Right renal pelvis (tissue), 4 donors: ENCODE results near the gene THRA. TPM values are rescaled to one million over a fixed set of nuclear protein-coding genes. Genes with fewer than 3 reads are reported as not detected.

Source experiments
- DNase-seq, 4 donors: peaks; one replicate each; pipeline ENCODE4 v3.0.0-alpha.2; 2013; ENCODE audit warnings: low read depth in 4 of 4, low spot score in 3 of 4, missing footprints in 1 of 4
- polyA plus RNA-seq, 4 donors: library from polyadenylated mRNA; unstranded; fragments of 120-200 nt; gene quantifications; one replicate each; pipeline ENCODE4 v1.2.1, GENCODE V29; 2013; ENCODE audit not compliant: insufficient read length in 4 of 4

THRA gene
- polyA plus RNA-seq, 4 donors, result 51.1 to 56.7 (median 55.3) TPM

DNA sequence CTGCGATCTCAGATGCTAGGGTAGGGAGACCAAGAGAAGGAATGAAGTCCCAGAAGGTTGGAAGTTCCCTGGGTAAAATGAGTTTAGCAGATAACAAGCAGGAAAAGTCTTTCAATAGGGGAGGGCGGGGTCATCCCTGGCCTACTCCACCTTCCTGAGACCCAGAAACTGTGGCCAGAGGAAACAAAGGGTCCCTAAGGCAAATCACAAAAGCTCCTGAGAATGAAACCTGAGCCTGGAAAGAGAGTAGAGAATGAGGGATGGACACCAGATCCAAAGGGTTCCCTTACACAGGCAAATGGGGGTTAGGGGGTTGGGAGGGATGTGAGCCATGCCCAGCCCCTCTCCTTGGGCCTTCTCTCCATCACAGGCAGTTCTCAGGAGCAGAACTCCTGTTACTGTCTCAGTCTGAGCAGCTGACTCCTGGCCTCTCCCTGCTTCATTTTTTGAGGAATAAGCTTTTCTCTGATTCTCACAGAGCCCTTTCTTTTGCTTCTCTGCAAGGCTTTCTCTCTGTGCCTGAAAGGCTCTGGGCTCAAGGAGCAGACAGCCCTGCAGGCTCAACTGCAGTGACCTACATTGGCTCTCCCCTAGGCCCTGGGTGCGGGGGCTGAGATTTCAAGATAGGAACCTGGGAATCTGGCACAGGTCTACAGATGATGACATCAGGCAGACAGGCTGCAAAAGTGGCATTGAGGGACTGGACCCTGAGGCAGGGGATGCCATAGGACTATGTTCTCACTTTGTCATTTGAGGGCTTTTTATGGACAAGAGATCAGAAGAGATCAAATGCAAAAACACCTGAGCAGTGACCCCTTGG lies 47.5 kb downstream of the THRA start:
- no peak for DNase-seq

DNA sequence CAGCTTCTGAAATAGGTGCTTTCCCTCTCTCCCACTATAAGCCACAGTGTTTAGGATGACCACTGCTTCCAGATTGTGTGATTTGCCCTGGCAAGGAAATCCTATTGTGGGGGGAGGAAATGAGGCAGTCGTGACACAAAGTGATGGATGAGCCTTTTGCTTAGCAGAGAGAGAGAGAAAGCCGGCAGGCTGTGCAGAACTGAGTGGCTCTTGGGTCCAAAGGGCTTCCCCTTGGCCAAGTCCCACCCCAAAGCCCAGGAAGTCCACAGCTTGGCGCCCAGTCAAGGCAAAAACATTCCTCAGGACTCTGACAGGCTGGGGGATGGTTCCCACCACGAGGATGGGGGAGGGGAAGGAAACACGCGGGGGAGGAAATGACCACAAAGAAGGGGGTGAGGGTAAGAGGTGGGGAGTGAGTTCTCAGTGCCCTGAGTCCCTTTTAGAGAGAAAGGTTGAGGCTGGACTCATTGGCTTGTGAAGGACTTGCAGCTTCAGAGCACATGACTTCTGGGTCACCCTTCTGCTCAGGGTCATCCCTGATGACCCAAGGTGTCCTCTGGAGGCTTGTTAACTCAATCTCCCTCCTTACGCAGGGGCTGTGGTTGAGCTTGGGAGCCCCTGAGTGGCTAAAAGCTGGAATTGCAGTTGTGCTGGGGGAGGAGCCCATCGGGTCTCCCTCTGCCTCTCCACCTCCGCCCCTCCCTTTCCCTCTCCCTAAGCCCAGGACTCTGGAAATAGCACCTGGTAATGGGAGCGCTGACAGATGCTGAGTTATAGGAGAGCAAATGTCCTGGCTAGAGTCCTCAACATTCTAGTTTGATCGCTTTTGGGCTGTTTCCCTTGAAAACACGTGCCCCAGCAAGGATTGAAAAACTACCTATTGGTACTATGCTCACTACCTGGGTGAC lies 48.7 kb downstream of the THRA start:
- DNase-seq, result peak; percentile 85 to 92 (median 89)

DNA sequence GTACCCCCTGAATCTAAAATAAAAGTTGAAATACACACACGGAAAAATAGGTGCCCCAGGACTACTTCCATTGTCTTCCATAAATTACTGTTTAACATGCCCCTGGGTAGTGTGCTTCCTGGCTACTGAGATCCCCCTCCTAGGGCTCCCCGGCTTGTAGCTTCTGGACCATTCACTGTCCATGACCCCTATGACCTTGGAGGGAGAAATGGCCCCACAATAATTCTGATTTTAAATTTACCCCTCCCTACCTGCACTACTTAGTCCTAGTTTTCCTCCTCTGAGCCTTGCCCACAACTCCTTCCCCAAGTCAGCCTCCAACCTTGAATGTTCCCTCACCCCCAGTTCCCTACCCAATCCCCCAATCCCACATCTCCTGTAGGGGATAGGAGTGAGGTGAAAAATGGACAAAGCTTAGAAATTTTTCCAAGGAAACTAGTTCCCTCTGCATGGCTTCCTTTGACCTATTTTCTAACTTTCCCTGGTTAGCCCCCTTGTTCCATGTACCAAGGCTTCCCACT lies 49.5 kb downstream of the THRA start:
- no peak for DNase-seq

DNA sequence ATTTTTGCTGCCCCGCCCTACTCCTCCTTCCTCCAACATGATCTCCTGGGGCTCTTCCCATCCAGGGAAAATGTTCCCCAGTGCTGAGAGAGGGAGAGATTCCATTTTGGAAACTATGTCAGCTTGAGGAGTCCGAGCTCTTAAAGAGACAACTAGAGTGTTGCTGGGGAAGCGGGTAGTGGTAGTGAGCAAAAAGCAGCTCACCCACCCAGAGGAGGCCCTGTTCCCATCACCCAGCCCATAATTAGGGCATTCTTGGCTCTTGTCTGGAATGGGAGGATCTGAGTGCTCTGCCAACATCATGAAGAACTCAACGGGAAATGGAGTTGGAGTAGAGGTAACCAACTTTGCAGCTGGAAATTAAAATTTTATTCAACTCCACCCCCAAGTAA lies 49.9 kb downstream of the THRA start:
- DNase-seq, result no peak

DNA sequence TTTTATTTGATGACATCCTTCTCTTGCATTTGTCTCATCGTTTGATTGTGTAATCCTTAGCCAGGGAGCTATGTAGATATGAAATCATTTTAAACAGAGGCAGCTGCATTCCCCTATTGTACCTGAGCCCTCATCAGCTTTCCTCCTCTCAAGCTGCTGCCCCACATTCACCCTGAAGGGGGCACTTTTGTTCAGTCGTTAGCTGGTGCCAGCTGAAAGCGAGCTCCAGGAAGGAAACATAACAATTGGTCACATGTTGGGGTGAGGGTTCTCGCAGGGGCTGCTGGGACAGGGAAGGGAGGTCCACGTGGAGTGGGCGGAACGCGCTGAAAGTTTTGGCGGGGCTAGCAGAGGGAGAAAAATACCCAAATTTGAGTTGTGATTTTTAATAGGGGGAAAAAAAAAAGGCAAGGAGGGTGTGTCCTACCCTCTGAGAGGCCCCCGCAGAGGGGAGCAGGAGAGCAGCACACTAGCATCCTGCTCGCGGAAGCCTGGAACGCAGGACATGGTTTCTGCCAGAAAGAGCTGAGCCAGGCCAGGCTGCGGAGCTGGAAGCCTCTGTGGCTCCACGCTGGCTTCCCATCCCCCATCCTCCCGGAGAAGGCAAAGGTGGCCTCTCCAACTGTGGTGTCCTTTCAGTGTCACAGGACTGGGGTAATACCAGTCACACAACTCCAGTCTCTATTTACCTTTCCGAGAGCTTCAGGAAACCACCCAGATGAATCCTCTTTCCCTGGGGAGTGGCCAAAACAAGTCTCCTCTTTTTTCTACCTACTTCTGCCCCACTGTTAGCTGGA lies 50.5 kb downstream of the THRA start:
- DNase-seq, result peak; percentile 84 to 92 (median 92)

DNA sequence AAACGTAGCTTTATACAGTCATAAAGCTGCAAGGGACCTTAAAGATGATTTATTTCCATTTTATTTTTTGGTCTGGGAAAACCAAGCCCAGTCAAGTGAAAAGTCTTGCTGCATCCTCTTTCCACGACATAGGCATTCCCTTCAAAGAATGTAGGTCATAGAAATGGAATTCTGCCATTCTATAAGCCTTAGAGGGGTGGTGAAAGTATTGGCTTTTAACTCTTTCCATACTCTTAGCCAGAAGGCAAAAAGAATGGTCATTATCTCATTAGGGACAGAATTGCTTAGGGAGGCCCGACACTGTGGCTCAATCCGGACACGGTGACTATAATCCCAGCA lies 51.1 kb downstream of the THRA start:
- no peak for DNase-seq

DNA sequence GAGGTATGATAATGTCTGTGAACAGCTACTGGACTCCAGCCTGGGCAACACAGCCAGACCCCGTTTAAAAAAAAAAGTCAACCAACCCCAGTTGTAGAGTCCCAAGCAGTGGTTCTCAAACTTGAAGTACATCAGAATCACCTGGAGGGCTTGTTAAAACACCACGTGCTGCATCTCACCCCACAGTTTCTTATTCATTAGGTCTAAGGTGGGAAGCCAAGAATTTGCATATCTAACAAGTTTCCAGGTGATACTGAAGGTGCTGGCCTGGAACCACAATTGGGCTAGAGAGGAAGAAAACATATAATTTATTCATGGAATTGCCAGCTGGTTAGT lies 52.3 kb downstream of the THRA start:
- no peak for DNase-seq

DNA sequence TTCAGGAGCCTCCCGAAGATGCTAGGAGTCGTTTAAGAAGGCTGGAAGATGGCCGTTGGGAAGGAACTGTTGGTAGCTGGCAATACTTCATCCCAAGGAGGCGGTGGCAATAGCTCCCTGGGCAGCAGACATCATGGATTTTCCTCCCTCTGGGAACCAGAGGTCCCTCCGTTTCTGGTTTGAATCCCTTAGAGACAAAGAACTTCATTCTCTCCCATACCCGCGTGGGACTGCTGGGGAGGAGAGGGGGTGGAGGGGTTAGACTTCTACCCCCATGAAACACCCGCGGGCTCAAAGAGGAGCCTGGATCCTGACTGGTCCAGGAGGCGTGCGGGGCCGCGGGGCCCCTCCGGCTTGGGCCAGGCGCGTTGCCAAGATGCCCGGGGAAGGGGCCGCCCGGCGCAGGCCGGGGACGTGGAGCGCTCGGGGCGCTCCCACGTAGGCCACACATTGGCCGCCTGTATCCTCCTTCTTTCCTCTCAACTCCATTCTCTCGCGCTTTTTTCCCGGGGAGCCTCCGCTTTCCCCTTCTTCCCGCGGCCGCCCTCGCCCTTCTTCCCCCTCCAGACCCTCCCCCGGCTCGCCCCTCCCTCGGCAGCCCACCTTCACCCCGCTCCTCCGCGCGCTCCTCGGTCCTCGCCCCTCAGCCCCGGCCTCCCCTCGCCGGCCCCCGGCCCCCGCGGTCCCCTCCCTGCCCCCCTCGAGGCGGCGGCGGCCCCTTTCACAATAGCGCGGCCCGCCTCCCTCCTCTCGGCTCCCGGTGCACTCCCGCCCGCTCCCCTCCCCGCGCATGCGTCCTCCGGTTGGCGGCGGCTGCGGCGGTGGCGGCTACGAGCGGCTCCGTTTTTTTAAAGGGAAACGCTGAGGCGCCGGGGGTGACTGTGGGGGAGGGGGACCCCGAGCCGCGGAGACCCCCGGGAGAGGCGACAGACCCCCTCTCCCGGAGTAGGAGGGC lies 58.7 kb downstream of the THRA start, which contains the start of gene MSL1:
TSS of gene MSL1 (plus strand) at position 791 of the 955 bp plus-strand sequence. CDS start 642 bp downstream, outside the sequence.
- peak in 1 of 4 donors; percentile 73 for DNase-seq

DNA sequence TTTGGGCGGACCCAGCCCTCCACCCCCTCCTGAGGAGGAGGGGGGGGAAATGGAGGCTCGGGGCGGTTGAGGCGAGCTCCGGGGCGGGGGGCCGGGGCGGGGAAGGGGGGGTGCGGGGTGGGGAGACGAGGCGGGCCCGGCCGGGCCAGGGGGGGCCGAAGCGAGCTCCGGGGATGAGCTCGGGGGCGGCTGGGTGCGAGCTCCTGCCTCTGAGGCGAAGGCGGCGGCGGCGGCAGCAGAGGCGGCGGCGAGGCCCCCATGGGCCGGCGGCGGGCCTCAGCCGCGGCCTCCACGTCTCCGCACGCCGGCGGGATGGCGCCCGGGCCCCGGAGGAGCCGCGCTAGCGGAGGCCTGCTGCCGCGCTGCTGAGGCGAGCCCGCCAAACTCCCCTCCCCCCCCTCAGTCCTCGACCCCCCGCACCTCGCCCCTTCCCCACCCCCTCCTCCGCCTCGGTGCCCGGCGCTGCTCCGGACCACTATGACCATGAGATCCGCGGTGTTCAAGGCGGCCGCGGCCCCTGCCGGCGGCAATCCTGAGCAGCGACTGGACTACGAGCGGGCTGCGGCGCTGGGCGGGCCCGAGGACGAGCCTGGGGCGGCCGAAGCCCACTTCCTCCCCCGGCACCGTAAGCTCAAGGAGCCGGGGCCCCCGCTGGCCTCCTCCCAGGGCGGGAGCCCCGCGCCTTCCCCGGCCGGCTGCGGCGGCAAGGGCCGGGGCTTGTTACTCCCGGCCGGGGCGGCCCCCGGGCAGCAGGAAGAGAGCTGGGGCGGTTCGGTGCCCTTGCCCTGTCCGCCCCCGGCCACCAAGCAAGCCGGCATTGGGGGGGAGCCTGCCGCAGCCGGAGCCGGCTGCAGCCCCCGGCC lies 59.6 kb downstream of the THRA start:
- no peak for DNase-seq

DNA sequence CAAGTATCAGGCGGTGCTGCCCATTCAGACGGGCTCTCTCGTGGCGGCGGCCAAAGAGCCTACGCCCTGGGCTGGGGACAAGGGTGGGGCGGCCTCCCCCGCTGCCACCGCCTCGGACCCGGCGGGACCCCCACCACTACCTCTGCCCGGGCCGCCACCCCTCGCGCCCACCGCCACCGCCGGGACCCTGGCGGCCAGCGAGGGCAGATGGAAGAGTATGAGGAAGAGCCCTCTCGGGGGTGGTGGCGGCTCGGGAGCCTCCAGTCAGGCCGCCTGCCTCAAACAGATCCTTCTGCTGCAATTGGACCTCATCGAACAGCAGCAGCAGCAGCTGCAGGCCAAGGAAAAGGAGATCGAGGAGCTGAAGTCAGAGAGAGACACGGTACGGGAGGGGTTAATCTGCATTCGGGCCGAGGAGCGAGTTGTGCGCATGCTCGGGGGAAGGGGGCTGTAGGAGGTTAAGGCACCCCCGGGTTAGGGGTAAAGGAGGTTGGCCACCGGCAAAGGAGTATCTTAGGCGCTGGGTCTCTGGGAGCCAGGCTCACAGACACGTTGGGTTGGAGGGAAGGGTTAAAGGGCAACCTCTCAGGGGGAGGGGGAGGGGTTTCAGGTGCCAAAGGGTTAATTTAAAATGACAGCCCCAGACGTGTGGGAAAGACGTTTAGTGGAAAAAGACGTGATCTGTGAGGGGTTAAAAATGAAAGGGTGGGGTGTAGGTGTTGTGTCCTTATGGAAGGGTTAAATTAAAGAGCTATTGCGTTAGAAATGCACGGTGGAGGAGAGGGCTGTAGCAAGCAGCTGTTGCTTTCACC lies 60.4 kb downstream of the THRA start:
- no peak for DNase-seq

DNA sequence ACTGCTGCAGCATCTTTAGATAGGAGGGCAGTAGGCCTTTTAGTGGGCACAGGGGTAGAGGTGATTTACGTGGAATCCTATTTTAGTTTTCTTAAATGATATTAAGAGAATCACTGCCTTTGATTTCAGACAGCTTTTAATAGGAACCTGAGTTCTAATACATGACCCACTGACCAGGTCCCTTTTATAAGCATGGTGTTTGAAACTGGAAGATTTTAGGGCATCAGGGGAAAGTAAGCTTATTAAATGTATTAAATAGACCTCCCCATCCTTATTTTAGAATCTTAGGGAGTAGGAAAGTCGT lies 61.0 kb downstream of the THRA start:
- DNase-seq, result no peak

DNA sequence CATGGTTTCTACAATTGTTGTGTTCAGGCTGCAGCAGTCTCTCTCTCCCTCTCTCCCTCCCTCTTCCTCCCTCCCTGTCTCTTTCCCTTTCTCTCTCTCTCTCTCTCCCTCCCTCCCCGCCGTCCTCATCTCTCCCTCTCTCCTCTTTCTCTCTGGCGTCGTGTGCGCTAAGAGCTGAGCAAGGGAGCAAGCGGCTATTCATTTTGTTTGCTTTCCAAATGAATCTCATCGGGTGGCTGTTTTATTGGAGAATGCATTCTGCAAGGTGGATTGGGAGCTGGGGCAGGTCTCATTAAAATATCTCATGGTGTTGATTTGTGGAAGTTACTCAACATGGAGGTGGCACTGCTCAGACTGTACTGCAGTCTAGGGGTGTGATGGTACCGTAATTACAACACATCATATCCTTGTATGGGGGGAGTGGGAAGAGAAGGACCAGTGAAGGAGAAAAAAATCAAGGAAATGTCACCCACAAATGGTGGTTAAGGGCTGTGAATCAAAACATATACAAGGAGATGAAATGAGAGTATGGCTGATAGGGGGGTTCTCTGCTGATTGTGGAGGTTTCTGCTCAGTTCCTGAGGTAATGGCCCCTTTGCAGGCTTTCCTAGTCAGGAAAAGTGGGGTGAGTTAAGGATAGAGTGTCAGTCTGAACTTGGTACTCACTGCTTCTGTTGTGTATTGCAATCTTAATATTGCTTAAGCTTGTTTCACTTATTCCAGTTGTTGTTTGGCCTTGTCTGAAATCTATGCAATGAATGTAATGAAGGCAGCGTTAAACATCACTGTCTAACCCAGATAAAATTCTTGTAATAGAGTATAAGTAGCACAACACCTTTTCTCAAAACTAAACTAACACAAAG lies 61.7 kb downstream of the THRA start:
- DNase-seq, result no peak

DNA sequence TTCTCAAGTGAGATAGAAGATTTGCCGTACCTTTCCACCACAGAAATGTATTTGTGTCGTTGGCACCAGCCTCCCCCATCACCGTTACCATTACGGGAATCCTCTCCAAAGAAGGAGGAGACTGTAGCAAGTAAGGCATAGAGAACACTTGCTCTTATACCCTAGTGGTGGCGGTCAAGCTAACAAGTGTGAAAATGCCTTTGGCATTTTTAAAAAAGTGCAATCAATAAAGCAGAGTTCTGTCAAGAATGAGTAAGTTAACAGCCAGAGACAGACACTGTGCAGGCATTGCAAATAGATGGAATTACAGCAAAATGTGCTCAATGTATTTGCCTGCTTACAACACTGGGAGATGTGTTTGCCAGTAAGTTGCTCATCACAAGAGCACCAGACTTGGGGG lies 66.7 kb downstream of the THRA start:
- no peak for DNase-seq

DNA sequence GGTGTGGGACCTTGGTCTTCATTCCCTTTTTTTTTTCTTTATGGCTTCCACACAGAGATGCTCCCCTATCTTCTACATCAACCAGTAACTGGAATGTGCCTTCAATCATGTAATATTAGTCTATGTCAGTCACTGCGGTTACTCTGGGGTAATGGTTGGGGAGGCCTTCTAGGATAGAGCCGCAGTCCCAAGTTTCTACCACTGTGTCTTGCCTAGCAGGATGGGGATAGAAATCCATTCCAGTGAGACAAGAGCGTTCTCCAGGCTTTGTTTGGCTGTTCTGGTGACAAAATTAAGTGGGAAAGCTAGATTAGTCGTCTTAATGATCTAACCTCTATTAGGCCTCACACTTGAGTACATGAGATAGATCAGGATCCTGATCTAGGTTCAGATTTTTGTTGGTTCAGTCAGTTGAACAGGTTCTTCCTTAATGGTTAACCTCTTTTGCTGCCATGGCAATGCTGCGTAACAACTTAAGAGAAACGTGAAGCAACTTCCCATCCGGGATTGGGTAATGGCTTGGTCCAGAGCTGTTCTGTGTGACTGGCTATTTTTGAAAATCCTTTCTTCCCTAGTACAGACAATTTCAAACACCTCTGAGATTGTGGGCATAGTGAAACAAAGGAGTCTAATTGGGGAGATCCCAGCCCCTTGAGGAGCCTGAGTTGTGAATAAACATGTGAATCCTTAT lies 67.7 kb downstream of the THRA start:
- no peak for DNase-seq

DNA sequence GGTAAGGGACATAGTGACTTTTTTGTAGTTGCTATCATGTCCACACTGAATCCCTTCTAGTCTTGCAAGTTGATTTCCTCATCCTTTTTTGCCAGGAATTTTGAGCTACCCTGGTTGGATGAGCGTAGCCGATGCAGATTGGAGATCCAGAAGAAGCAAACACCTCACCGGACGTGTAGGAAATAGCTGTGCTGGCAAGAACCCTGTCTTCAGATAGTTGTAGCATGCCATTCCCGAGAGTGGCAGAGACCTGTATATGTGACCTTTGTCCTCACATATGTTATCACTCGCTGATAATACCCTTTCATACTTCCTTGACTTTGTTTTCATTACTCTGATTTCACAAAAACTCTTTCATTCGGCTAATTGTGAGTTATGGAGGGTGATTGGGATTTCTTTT lies 71.4 kb downstream of the THRA start:
- DNase-seq, result no peak

DNA sequence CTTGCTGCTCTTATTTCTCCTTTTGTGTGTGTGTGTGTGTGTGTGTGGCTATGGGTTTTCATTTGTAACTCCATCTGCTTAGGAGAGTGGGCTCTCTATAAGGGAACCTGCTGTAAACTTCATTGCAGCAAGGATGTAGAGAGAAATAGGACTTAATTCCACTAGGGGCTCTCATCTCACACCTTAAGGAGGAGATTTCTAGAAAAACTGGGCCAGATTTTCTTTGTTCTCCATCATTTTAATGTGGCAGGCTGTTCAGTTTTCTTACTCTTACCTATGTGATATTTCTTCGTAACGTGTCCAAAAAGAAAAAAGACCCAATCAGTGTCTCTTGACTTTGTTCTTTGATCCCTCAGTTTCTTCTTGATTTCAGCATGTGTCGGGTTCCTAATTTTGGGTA lies 73.1 kb downstream of the THRA start:
- no peak for DNase-seq
